HG03378 (cell line): ENCODE data around the gene SERPINB6.
"Not testable (repeated sequence)": the region's sequence is repeated elsewhere in the genome, so short reads cannot be mapped to it uniquely, and the experiment has no call there.

Experiments used
- ATAC-seq: cut with Tn5 transposase; IDR thresholded peaks from one replicate; pipeline ENCODE4 v1.9.1; 2021; ENCODE audit warnings: mild to moderate bottlenecking, moderate library complexity; ENCODE audit not compliant: unreplicated experiment

The SERPINB6 gene

DNA sequence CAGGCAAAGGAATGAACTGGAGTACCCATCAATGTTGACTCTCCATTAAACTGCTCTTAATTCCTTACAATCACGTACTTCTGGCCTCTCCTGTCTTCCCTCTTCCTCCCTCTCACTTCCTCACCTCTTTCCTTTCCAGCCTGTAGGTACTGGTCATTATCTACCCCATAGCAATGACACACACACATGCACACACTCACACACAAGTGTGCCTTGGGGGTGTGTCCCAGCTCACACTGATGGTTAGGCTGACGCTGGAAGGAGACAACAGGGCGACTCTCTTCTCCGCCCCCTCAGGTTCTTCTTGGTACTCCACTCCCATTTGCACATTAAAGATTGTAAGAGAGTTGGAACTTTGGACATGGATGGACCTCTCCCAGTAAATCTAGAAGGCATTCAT is 54.3 kb downstream of the SERPINB6 start:
- no peak for ATAC-seq

DNA sequence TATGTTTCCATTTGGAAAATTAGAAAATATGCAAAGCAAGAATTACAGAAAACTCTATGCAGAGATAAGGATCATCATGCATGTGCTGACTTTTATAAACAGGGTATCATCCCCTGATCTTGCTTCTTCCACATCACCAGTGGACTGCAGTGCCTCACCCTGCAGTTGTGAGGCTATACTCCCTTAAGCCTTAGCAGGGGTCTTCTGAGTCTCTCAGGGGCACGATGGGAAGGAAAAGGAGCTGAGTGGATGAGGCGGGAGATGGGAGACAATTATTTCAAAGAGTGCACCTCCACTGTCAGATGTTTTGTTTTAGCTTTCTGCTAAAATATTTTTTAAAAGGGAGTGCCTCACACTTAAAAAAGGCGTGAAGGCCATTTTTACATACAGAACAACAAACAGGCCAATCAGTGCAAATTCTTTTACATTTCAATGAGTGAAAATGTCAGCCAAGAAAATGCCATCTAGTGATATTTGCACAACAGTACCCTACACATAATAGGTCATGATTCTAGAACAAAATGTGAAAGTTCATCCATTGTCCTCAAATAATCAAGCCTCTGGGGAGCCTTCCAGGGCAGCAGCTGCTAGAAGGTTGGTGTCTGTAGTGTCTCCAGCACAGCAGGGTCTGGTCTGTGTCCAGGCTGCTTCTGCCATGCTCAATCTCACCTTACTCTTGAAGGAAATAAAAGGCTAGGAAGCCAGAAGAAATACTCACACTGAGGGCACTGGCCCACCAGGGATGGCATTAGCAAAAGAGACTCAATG is 55.0 kb downstream of the SERPINB6 start:
- no peak for ATAC-seq

DNA sequence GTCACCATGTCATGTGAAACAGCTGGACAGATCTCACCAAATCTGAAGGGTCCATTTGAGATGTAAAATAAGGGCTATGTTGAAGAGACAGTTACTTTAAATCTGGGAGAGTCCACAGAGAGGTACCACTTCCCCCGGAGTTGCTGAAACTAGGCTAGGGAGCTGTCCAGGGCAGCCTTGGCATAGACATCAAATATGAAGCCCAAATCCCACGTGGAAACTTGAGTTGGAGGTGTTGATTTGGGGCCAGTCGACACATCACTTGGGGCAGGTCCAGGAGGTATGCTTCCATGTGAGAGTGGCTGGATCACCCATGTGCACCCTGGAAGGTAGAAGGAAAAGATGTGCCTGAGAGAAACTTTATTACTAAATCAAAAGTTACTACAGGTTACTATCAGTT is 56.2 kb downstream of the SERPINB6 start:
- no peak for ATAC-seq

DNA sequence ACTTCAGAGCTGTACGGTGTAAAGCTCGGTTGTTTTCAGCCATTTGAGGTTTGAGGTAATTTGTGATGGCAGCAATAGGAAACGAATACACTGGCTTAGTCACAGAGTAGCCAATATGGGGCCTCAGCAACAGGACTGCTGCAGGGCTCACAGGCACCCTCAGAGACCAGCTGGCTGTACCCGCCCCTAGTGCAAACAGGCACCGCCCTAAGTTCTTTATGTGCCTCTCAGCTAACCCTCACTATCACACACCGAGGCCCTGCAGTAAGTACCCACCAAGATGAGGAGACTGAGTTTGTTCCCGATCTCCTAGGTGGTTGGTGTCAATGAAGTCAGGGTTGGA is 57.1 kb downstream of the SERPINB6 start:
- no peak for ATAC-seq

DNA sequence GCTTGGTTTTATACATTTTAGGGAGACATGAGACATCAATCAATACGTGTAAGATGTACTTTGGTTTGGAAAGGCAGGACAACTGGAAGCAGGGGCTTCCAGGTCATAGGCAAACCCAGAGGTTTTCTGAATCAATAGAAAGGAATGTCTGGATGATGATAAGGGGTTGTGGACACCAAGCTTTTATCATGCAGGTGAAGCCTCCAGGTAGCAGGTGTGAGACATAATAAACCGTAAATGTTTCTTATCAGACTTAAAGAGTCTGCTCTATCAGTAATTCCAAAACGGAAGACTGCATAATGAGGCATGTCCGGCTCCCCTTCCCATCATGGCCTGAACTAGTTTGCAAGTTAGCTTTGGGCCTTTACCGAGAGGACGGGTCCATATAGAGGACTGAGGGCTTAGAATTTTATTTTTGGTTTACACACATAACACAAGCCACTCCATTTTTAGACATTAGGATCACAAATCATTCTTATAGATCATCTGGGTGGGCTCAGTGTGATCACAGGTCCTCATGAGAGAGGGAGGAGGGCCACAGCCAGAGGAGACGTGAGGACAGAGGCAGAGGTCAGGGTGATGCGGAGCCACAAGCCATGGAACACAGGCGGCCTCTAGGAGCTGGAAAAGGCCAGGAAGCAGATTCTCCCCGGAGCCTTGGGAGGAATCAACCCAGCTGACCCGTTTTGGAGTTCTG is 57.6 kb downstream of the SERPINB6 start:
- ATAC-seq, result no peak

DNA sequence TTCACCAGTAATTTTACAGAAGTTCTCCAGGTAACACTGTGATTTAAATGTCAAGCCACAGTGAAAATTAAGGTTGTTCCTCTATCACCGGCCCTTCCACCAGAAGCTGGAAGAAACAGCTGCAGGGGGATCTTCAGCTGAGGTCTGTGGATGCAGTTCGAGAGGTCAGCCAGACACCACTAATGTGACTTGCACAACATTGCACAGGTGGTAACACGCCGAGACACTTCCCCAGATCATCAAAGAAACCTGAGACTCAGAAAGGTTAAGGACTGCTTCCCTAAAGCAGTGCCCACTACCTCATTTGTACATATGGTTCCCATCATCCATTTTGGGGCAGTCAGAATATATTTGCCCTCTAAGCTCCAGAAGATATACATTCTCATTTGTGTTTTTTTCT is 60.2 kb downstream of the SERPINB6 start:
- ATAC-seq, result peak; percentile 47

DNA sequence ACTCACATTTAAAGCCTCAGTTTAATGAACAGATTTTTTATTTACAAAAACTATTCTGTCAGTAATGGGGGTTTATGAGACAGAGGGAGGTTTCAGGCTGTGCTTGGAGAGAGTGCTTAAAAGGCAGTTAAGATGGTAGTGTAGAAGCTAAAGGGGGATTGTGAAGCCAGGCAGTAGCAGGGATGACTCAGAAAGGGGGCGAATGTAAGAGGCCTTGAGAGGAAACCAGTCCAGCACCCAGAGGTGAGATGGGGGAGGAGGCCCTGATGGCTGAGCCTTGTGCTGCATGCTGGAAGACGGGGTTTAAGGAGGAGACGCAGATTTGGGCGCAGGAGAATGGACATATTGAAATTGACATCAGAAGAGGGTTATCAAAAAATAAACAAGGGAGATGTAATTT is 61.6 kb downstream of the SERPINB6 start:
- no peak for ATAC-seq

DNA sequence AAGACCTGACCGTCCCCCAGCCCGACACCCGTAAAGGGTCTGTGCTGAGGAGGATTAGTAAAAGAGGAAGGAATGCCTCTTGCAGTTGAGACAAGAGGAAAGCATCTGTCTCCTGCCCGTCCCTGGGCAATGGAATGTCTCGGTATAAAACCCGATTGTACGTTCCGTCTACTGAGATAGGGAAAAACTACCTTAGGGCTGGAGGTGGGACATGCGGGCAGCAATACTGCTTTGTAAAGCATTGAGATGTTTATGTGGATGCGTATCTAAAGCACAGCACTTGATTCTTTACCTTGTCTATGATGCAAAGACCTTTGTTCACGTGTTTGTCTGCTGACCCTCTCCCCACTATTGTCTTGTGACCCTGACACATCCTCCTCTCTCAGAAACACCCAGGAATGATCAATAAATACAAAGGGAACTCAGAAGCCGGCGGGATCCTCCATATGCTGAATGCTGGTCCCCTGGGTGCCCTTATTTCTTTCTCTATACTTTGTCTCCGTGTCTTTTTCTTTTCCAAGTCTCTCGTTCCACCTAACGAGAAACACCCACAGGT is 62.2 kb downstream of the SERPINB6 start:
- not testable (repeated sequence) for ATAC-seq

DNA sequence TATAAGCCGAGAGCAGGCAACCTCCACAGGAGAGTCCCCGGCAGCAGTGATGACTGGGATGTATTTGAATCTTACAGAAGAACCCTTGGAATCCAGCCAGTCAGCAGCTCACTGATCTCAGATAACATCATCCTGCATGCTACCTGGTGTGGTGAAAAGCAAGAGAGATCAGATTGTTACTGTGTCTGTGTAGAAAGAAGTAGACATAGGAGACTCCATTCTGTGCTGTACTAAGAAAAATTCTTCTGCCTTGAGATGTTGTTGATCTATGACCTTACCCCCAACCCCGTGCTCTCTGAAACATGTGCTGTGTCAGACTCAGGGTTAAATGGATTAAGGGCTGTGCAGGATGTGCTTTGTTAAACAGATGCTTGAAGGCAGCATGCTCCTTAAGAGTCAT is 62.9 kb downstream of the SERPINB6 start:
- not testable (repeated sequence) for ATAC-seq

DNA sequence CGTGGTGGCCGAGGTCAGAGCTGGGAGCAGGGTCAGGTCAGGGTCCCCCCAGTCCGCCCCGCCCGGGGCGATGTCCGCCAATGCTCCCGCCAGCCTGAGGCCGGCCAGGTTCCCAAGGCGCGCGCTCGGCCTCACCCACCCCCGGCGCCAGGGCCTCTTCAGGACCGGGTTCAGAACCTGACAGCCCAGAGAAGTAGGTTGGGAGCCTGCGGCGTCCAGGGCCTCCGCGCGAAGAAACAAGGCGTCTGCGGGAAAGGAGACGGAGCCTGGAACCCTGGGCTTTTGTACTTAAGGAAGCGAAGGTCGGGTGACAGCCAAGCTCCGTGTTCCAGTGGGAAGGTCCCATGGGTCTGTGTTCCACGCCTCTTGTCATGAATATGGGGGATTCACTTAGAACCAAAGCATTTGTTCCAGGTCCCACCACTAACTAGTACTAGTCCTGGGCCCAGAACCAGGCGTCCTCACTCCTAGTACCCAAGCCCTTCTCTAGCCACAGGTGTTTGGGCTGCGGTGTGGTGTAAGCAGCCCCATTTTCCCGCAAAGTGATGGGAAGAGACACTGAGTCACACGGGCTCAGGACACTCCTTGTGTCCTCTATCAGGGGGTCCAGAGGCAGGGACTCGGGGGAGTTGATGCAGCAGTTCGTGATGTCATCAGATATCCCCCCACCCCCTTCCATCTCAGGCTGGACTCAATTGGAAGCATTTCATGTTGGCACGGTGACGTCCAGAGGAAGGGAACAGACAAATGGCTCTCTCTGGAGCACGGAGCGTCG is 67.8 kb downstream of the SERPINB6 start:
- ATAC-seq, result not testable (repeated sequence)

DNA sequence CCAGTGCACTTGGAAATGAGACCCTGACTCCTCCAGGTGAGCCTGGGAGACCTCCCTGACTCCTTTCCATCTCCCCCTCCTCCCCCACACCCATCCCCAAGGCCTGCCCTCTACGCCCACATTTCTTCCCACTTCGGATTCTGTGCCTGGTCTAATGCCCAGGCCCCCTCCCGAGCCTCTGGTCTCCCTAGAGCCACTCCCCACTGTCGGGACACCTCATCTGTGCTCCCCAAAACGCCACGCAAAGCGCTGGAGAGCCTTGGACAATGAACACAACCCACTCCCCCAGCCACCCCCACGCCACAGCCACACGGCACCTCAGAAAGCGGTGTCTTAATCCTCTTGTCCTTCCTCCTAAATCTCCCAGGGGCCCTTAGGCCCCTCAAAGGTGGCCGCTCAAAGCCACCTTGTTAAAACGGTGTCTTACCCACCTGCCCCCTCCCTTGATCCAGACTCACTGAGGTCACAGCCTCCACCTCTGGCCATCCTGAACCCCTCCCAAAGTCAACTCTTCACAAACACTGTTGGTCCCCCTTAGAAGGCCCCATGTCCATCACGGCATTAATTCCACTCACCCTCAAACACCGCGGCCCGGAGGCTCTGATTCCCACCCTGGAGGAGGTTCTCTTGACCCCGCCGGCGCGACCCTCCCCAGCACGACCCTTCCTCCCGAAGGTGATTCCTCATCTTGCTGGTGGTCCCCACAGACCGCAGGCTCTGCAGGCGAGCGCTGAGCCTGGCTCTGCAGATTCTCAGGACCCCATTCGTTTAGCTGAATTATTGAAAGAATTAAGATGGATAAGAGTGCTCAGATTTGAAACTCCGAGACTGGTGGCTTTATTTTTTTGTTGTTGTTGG is 69.5 kb downstream of the SERPINB6 start:
- ATAC-seq, result not testable (repeated sequence)

DNA sequence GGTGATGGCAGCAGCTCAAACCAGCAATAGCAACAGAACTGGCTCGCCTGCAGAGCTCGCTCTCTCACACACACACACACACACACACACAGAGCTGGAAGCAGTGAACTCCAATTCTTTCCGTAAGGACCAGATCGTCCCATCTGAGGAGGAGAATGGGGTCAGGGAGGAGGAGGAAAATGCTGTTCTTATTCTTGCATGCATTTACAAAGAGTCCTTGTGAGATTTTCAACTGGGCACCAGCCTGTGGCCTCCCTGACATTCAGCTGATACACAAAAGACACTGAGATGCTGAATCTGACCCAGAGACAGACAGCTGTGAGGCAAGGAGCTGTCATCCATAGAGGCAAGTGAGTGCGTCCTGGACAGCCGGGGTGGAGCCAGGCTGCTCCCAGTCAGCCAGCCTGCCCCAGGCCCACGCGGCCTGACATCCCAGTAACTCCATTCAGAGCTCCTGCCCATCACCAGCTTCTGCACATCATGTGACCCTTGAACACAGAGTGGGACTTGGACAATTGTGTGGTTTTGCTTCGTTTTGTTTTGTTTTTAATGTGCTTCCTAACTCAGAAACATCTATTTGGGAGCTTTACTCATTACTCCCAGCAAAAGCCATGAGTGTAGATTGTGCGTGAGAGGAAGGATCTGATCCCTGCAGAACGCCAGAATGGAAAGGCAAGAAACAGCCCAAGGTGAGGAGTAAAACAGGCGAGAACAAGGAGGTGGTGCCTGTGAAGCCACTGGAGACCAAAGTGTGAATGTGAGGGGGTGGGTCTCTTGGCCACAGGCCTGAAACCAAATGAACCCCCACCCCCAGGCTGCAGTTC is 70.3 kb downstream of the SERPINB6 start:
- no peak for ATAC-seq

DNA sequence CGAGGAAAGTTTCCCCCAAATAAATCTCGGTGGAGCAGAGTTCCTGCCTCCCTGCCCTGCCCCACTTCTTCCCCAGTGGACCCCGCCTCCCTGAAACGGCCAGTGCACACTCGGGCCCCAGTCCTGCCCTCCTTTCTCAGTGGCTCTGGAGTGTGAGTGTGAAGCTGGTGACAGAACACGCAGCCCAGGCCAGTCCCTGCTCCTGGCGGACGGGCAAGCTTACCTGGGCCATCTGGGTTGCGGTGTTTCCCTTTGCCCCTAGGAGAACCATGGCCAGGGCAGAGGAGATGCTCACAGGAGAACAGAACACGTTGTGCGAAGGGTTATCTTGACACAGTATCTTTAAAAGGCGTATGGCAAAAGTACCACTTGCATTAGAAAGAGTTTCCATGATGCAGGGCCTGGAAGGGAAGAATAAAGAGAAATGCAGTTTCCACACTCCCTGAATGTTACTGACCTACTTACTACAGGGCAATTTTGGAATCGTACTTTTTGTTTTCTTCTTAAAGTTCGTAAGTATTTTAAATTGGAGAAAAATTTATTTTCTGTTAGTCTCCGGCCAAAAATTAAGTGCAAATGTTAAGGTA is 71.1 kb downstream of the SERPINB6 start:
- ATAC-seq, result no peak

DNA sequence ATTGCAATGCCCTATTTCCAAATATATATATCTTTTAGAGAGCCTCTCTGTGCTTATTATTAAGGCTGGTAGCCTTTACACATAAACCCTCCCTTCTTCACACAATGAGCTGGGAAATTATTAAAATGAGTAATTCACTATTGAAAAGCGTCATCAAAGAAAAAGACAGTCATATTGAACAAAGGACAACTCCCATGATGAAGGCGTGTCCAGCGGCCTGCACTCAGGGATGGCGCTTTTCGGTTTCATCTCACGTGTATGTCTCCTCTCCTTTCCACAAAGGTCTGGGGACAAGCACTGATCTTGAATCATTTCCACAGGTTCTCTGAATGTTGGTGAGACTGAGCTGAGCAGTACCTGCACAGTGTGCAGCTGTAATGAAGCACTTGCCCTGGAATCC is 71.8 kb downstream of the SERPINB6 start:
- no peak for ATAC-seq
